ENCODE data around the gene SCUBE2. TPM values are rescaled to one million over a fixed set of nuclear protein-coding genes. Genes with fewer than 3 reads are reported as not detected.
"Not testable (repeated sequence)": the region's sequence is repeated elsewhere in the genome, so short reads cannot be mapped to it uniquely, and the experiment has no call there.

Gene SCUBE2
- total and polyA plus RNA-seq, 2 donors (not counting 1 experiment from before 2014, with no cell fraction given), result not detected

DNA sequence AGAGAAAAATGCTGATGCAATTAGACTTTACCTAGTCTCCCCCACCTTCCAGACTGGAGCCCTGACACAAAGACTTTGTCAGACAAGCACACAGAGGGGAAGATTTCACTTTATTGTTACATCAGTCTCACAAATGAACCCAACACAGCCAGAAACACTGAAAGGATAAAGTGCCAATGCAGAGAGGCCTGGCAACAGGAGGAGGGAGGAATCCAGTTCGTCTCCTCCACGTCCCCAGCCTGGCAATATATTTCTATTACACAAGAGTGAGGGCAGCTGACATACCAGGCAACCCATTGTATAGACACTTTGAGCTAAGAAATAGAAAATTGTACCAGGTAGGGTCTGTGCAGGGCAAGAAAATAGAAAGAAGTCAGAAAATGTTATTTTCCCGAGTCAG lies 110.9 kb downstream of the SCUBE2 start:
- POLR2A ChIA-PET, result no interaction called here
- TF ChIP-seq, protein P1, sequence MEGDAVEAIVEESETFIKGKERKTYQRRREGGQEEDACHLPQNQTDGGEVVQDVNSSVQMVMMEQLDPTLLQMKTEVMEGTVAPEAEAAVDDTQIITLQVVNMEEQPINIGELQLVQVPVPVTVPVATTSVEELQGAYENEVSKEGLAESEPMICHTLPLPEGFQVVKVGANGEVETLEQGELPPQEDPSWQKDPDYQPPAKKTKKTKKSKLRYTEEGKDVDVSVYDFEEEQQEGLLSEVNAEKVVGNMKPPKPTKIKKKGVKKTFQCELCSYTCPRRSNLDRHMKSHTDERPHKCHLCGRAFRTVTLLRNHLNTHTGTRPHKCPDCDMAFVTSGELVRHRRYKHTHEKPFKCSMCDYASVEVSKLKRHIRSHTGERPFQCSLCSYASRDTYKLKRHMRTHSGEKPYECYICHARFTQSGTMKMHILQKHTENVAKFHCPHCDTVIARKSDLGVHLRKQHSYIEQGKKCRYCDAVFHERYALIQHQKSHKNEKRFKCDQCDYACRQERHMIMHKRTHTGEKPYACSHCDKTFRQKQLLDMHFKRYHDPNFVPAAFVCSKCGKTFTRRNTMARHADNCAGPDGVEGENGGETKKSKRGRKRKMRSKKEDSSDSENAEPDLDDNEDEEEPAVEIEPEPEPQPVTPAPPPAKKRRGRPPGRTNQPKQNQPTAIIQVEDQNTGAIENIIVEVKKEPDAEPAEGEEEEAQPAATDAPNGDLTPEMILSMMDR (IDR thresholded peaks at IDR 0.05), result no peak
- TF ChIP-seq EZH2 (IDR thresholded peaks at IDR 0.05; ENCODE audit: borderline replicate concordance, insufficient read depth, low read depth, low read length, poor library complexity, severe bottlenecking), result no peak
- Histone ChIP-seq H3K9me3 (ENCODE audit: control extremely low read depth in 1 of 3, control insufficient read depth in 2 of 3, insufficient read depth in 1 of 3, low read length in 2 of 3) (no peaks in the 10 kb centered on the region), H3K9ac (ENCODE audit: low read length) (no peak overlapping the region), H3K4me3 (ENCODE audit: control extremely low read depth in 1 of 5, extremely low read depth in 1 of 5, insufficient read depth in 1 of 5, low read depth in 2 of 5, low read length in 4 of 5) (no peak overlapping the region), H3K27me3 (replicated peaks in 1 of 4; ENCODE audit: control extremely low read depth in 1 of 4, control insufficient read depth in 3 of 4, insufficient read depth in 4 of 4, low read length in 3 of 4) (no peaks in the 10 kb centered on the region), H2AFZ (ENCODE audit: insufficient read depth, low read depth, low read length, poor library complexity, severe bottlenecking) (no peak overlapping the region), H4K20me1 (ENCODE audit: control insufficient read depth, insufficient read depth, low read length, poor library complexity, severe bottlenecking) (no peaks in the 10 kb centered on the region), H3K27ac (ENCODE audit: low read length in 2 of 2) (no peak overlapping the region), H3K79me2 (ENCODE audit: control insufficient read depth, insufficient read depth, low read length) (no peaks in the 10 kb centered on the region), H3K4me1 (ENCODE audit: control insufficient read depth in 2 of 2, insufficient read depth in 2 of 2, low read length in 2 of 2) (no peaks in the 10 kb centered on the region), H3K36me3 (replicated peaks in 1 of 2; ENCODE audit: control extremely low read depth in 1 of 2, control insufficient read depth in 1 of 2, extremely low read depth in 1 of 2, insufficient read depth in 2 of 2, low read length in 1 of 2) (no peaks in the 10 kb centered on the region), H3K4me2 (replicated peaks; ENCODE audit: low read depth, low read length, poor library complexity, severe bottlenecking) (no peak overlapping the region)
- ATAC-seq (ENCODE audit: low read depth) (no peak), DNase-seq (no peak)
- H3K27ac Mint-ChIP-seq, result no peak overlapping the region
- CTCF ChIA-PET, result interaction anchor here (0.9 kb wide), 1 partner anchor 21 kb away, joined by 3 read pairs; no protein-coding TSS in a partner anchor
- no peaks in the 10 kb centered on the region for H3K9me3 Mint-ChIP-seq (ENCODE audit: insufficient read depth)
- H3K27me3 Mint-ChIP-seq, result peaks cover 9% of the 10 kb centered on the region
- H3K4me3 Mint-ChIP-seq, result no peak overlapping the region
- intact Hi-C loops (cut with micrococcal nuclease), result no loop called here
- H3K4me1 Mint-ChIP-seq, result no peaks in the 10 kb centered on the region
- WGBS (ENCODE audit: insufficient coverage), result no CpG with 5 or more reads among the region's 3 CpGs

GRCh38 chr11:8979365-8979764 lies 112.0 kb downstream of the SCUBE2 start:
- H3K27ac ChIP-seq (ENCODE audit: low read length in 2 of 2); ATAC-seq (ENCODE audit: low read depth); H3K9me3 Mint-ChIP-seq (ENCODE audit: insufficient read depth); H3K4me3 ChIP-seq (ENCODE audit: control extremely low read depth in 1 of 5, extremely low read depth in 1 of 5, insufficient read depth in 1 of 5, low read depth in 2 of 5, low read length in 4 of 5); H3K27me3 ChIP-seq (replicated peaks in 1 of 4; ENCODE audit: control extremely low read depth in 1 of 4, control insufficient read depth in 3 of 4, insufficient read depth in 4 of 4, low read length in 3 of 4); intact Hi-C loops (cut with micrococcal nuclease); H3K36me3 ChIP-seq (replicated peaks in 1 of 2; ENCODE audit: control extremely low read depth in 1 of 2, control insufficient read depth in 1 of 2, extremely low read depth in 1 of 2, insufficient read depth in 2 of 2, low read length in 1 of 2); POLR2A ChIA-PET; DNase-seq; H3K27me3 Mint-ChIP-seq; H3K27ac Mint-ChIP-seq; H2AFZ ChIP-seq (ENCODE audit: insufficient read depth, low read depth, low read length, poor library complexity, severe bottlenecking); H3K9me3 ChIP-seq (ENCODE audit: control extremely low read depth in 1 of 3, control insufficient read depth in 2 of 3, insufficient read depth in 1 of 3, low read length in 2 of 3); H3K4me1 ChIP-seq (ENCODE audit: control insufficient read depth in 2 of 2, insufficient read depth in 2 of 2, low read length in 2 of 2); H3K4me1 Mint-ChIP-seq; H3K9ac ChIP-seq (ENCODE audit: low read length); H3K4me3 Mint-ChIP-seq; H3K79me2 ChIP-seq (ENCODE audit: control insufficient read depth, insufficient read depth, low read length); H4K20me1 ChIP-seq (ENCODE audit: control insufficient read depth, insufficient read depth, low read length, poor library complexity, severe bottlenecking); CTCF ChIA-PET; H3K4me2 ChIP-seq (replicated peaks; ENCODE audit: low read depth, low read length, poor library complexity, severe bottlenecking): not testable (repeated sequence)
- no CpG with 5 or more reads among the region's 7 CpGs for WGBS (ENCODE audit: insufficient coverage)
